GM18505 (cell line): ENCODE data around the gene PLK5.
A peak's percentile ranks its signal among the peaks of the same experiment; 100 is the strongest.
"Not testable (repeated sequence)": the region's sequence is repeated elsewhere in the genome, so short reads cannot be mapped to it uniquely, and the experiment has no call there.

ENCODE experiments used
- ATAC-seq: cut with Tn5 transposase; IDR thresholded peaks from one replicate; pipeline ENCODE4 v1.9.1; 2021; ENCODE audit not compliant: unreplicated experiment
- POLR2A ChIP-seq: IDR thresholded peaks from 4 replicates; pipeline ENCODE4 v1.6.1; 2011; ENCODE audit warnings: borderline replicate concordance; ENCODE audit not compliant: insufficient read depth, insufficient read length; ENCODE audit errors: extremely low read depth

The PLK5 gene

DNA sequence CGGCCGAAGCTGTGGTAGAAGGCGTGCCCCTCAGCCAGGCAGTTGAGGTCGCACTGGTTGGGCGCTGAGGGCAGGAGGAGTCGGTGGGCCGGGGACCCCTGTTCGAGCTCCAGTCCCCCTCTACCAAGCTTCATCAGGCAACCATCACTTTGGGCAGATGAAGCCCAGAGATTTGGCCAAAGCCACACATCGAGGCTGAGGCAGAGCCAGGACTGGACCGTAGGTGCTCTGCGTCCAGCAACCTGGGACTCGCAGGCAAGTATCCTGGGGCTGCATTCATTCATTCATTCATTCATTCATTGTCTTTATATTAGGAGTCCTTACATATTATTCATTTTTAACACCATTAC, 15.4 kb upstream of the PLK5 start:
- no peak for ATAC-seq

DNA sequence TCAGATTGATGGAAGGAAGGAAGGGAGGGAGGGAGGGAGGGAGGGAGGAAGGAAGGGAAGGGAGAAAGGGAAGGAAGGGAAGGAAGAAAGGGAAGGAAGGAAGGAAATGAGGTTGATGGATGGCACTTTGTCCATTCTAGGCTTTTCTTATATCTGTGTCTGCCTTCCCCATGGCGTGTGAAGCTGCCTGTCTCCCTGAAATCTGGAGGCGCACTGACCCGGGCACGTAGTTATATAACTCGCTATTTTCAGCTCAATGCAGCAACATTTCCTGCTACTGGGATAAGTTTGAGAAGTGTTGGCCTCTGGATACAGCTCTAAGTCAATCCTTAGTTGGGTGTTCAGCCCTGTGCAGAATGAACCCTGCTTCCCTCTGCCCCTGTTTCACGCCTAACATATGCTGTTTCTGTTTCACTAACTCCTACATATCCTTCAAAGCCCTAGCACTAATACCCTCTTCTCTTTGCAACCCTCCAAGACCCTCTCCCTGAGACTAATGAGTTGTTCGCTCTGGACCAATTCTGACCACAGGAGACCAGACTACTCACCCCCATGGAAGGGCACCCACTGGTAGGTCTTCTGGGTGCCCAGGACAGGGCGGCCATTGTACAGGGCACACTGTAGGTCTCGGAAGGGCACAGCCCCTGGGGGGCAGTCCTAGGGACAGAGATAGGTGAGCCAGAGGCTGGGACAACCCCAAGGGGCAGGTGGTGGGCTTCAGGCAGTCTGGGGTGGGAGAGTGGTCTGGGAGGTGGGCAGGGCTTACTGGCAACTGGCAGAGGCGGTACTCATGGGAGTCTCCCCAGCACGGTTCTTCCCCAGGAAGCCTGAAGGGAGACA, 14.1 kb upstream of the PLK5 start:
- TF ChIP-seq POLR2A = no peak
- no peak for ATAC-seq

More for the DNA sequence above, 15.4 kb upstream of the PLK5 start:
- TF ChIP-seq POLR2A = no peak

DNA sequence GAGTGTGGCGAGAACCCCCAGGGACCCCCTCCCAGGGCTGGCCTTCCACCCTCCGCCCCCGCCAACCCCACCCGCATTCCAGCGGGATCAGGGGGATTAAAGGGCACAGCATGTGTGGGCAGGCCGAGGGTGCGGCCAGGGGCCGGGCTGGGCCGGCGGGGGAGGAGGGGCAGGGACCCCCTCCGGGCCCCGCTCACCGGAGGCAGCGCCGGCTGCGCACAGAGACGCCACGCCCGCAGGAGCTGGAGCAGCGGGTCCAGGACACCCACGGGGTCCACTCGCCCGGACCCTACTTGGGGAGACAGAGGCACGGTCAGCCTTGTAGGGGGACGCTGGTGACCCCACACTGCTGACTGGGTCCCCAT, 13.5 kb upstream of the PLK5 start:
- TF ChIP-seq POLR2A = no peak
- ATAC-seq = no peak

DNA sequence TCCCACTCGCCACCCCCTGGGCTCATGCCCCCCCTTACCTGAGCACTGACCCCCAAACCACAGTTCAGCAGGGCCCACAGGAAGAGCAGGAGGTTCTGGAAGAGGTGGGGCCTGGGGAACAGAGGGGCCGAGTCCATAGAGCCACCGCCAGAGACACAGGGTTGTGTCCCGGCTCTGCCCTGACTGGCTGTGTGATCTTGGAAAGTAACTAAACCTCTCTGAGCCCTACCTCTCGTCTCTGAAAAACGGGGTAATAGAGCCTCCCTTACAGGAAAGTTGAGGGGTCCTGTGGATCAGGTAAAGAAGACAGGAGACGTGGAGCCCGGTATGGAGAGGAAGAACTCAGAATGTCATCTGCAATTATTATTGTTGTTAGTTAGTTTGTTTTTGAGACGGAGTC, 13.1 kb upstream of the PLK5 start:
- TF ChIP-seq POLR2A = no peak
- ATAC-seq = no peak

DNA sequence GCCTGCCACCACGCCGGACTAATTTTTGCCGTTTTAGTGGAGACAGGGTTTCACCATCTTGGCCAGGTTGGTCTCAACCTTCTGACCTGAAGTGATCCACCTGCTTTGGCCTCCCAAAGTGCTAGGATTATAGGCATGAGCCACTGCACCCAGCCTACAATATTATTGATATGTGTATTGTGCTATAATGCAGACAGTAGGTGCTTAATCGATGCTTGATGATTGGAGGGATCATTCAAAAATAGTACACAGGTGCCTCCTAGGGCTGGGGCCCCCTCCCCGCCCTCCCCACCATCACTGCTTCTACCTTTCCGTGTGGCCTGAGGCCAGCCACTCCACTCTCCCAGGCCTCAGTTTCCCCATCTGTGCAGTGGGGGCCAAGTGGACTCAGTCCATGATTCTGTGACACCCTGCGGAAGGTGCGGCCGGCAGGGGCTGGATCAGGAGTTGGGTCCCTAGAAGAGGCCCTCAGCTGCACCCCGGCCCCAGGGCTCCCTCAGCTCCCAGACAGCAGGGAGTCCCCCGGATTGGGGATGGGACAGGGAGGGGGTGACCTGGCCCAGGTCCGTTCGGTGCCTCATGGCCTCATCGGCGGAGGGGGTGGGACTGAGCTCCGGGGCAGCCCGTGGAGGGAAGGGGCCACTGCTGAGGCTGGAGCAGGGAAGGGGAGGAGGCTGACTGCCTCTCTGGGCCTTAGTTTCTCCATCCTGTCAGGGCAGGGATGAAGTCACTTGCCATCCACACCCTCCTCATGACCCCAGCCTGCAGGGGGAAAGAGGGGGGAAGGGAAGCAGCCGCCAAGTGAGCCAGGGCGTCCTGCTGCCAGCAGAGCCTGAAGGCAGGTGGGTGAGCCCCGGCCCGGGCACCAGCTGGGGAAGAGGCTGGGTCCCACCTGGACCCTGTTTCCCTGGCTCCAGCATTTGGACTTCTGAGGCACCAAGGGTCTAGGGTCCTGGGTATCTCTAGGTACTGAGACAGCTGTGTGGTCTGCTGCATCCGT, 12.3 kb upstream of the PLK5 start:
- ATAC-seq = no peak

DNA sequence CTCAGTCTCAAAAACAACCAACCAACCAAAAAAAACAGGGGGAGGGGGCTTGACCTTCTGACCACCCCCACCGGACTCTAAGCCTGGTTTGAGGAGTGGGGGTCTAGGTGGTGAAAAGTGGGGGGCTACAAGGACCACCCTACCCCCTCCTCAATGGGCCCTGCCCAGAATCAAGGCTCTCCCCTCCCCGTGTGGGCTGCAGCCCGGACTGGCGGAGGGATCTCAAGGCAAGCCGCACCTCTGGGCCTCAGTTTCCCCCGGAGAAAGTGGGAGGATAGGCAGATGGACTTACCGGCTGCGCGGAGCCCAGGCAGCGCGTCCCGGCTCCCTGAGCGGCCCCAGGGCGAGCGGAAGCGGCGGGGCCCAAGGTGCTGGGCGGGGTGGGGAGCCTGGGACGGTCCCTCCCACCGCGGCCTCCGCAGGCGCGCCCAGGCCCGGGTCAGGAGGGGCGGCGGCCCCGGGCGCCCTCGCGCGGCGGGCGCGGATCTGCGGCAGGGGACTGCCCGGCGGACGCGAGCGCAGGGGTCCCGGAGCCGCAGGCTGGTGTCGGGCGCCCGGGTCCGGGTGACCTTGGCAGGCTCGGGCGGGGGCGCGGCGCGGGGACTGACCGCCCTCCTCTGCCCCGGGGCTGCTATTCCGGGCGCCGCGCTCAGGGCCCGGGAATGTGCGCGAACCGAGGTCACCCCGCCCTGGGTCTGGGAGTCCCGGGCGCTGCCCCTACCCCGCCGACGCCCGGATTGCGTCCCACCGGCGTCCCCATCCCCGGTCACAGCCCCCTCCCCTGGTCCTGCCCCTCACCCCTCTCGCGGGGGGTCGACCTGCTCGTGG, 11.0 kb upstream of the PLK5 start, which contains the start of gene ADAMTSL5:
Gene ADAMTSL5, minus strand, starts transcription at position 349 of the 828 bp plus-strand sequence. CDS start 2,076 bp downstream, outside the sequence.
- TF ChIP-seq POLR2A = peak; percentile 42
- no peak for ATAC-seq

More for the DNA sequence above, 12.3 kb upstream of the PLK5 start:
- no peak for TF ChIP-seq POLR2A

DNA sequence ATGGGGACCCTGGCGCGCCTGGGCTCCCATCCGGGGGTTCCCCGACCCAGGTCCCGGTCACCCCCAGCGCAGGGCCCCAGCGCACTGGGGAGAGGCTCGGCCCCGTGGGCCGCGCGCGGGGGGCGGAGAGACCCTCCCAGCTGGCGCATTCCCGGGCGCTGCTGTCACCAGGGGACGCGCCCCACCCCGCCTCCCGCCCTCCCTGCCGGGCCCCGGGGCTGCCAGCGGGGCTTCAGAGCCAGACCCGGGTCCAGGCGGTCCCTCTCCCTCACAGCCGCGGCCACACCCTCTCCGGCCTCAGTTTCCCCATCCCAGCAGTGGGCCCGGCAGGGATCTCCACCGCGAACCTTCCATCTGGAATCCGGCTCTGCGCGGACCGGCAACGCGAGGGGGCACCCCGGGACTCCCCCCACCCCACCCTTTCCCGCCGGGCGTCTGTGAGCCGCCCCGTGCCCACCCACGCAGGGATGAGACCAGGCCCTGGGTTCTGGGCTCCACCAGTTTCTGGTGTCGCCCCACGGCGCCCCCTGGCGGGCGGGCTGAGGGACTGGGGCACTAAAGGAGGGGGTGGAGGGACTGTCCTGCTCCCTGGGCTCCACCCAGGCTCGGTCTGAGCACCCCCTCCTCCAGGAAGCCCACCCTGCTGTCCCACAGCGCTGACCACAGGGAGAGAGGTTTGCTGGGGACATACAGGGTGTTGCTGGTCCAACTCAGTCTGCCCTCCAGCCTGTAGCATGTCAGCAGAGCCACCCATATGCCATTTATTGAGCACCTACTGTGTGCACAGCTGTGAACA, 10.2 kb upstream of the PLK5 start:
- no peak for ATAC-seq
- TF ChIP-seq POLR2A = no peak

DNA sequence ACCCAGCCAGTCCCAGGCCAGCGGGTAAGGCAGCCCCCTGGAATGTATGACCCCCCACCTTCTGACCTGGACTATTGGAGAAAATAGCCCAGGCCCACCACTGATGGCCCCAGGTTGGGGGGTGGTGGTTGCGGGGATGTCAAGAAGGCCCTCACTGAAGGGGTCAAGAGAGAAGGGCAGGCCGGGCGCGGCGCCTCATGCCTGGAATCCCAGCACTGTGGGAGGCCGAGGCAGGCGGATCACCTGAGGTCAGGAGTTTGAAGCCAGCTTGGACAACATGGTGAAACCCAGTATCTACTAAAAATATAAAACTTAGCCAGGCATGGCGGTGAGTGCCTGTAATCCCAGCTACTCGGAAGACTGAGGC, 9.6 kb upstream of the PLK5 start:
- ATAC-seq = no peak
- TF ChIP-seq POLR2A = no peak

DNA sequence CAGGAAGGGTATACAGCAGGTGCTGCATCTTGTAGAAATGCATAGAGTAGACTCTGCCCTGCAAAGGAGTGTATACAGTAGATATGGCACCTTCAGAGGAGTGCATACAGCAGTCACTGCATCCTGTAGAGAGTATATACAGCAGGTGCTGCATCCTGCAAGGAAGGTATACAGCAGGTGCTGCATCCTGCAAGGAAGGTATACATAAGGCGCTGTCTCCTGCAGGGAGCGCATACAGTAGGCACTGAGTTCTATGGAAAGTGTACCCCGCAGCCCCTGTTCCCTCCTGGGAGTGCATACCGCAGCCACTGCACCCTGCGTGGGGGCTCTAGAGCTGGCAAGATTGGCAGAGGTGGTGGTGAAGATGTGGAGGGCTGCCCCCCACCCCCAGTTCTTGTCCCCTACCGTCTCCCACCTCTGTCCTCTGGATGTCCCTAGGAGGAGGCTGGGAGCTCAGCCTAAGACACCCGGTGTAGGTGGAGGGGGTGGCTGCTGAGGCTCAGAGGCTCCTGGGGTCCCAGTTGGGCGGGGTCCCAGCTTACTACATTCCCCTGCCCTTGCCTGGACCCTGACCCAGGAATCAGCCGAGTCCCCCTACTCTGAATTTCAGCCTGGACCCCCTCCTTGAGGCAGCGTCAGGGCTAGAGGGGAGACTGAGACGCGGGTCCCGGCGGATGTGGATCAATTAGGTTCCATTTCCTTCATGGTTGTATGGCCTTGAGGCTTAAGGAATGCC, 8.7 kb upstream of the PLK5 start:
- TF ChIP-seq POLR2A = no peak
- ATAC-seq = no peak

DNA sequence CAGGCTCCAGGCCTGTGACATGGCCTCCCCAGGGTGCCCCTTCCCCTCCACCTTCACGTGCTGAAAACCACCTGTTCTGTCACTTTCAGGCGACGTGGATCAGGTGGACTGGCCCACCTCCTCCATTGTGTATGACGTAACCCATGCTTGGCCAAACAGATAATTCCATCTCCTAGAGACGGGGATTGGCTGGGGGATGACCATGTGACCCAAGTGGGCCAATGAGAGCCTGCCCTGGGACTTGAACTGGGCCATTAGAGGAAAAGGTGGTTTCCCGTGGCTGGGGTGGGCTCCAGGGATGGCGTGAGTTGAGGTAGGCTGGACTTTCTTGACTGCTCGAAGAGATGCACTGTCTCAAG, 7.5 kb upstream of the PLK5 start:
- TF ChIP-seq POLR2A = no peak
- no peak for ATAC-seq

DNA sequence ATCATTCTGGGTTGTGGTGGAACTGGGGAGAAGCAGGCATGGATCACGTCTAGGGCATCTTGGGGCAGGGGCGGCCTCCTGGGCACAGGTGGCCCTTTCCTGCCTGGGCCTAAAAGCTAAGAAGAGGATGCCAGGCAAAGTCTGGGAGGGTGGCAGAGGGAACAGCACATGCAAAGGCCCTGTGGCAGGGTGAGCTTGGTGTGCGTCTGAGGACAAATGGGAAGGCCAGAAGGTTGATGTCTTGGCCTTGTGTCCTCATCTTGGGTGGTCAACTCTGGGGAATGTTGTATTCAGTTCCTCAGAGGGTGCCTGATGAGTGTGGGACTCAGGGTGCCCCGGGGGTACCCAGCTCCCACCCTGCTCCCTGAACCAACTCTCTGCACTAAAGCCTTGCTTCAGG, 5.4 kb upstream of the PLK5 start:
- no peak for ATAC-seq
- no peak for TF ChIP-seq POLR2A

DNA sequence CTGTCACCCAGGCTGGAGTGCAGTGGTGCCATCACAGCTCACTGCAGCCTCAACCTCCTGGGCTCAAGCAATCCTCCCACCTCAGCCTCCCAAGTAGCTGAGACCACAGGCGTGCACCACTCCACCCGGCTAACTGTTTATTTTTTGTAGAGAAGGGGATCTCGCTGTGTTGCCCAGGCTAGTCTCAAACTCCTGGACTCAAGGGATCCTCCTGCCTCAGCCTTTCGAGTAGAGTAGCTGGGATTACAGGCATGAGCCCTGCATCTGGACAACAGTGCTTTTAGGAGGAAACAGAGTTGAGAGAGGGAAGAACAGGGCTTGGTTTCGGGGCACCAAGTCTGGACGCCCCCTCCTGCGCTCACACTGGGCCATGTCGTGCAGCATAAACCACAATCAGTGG, 4.1 kb upstream of the PLK5 start:
- ATAC-seq = not testable (repeated sequence)
